OCI-LY7 (cell line): ENCODE measurements around the gene BDKRB1.

Experiments used
- EZH2phosphoT487 ChIP-seq: fragments of 200-600 bp; sonication (generic); IDR thresholded peaks from 2 replicates; pipeline ENCODE4 v1.6.1; 2018; ENCODE audit warnings: low read depth, borderline replicate concordance, mild to moderate bottlenecking, mixed run types, antibody characterized with exemption, low read length, moderate library complexity, mixed read lengths
- TF ChIP-seq, protein P1 (sequence below): fragments of 200-600 bp; sonication (generic); conservative IDR thresholded peaks from 2 replicates; pipeline ENCODE4 v1.5.1; 2014; ENCODE audit warnings: mild to moderate bottlenecking, antibody characterized with exemption, low read length, moderate library complexity, mixed read lengths

DNA sequence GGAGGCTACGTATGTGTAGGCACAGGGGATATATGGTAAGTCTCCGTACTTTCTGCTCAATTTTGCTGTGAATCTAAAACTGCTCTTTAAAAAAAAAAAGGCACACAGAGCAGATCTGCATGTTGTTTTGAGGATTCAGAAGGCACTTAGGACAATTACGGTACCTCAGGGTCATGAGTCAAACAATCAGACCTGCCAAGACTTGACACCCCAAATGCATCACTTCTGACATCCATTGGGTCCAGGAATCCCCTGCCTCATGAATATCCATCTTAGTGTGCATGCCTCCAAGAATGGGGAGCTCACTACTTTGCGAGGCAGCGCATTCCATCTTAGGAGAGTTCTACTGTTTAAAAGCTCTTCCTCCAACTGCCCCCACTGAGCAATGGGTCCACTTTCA is 48.3 kb upstream of the BDKRB1 start:
- TF ChIP-seq, protein P1, sequence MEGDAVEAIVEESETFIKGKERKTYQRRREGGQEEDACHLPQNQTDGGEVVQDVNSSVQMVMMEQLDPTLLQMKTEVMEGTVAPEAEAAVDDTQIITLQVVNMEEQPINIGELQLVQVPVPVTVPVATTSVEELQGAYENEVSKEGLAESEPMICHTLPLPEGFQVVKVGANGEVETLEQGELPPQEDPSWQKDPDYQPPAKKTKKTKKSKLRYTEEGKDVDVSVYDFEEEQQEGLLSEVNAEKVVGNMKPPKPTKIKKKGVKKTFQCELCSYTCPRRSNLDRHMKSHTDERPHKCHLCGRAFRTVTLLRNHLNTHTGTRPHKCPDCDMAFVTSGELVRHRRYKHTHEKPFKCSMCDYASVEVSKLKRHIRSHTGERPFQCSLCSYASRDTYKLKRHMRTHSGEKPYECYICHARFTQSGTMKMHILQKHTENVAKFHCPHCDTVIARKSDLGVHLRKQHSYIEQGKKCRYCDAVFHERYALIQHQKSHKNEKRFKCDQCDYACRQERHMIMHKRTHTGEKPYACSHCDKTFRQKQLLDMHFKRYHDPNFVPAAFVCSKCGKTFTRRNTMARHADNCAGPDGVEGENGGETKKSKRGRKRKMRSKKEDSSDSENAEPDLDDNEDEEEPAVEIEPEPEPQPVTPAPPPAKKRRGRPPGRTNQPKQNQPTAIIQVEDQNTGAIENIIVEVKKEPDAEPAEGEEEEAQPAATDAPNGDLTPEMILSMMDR, result no peak
- no peak for TF ChIP-seq EZH2phosphoT487
